Body of pancreas (tissue), 4 donors: Measurements from ENCODE around the gene RBP3. TPM values are rescaled to one million over a fixed set of nuclear protein-coding genes. Genes with fewer than 3 reads are reported as not detected.
"Not testable (repeated sequence)": the region's sequence is repeated elsewhere in the genome, so short reads cannot be mapped to it uniquely, and the experiment has no call there.

Experiments used
- ATAC-seq: fragments of 150-250 bp; one replicate; pipeline ENCODE4 v1.9.1; 2016
- DNase-seq, 4 donors: peaks; one replicate each; pipeline ENCODE4 v3.0.0-alpha.2; 2019
- H3K27ac ChIP-seq, 4 donors: fragments of 200-600 bp; sonication (generic); 1 replicate in 3 of 4; 2 replicates in 1 of 4; pipeline versions ENCODE4 v1.5.1 to v1.6.1; 2016 to 2019; ENCODE audit warnings: mild to moderate bottlenecking in 1 of 4, mixed read lengths in 1 of 4, moderate library complexity in 1 of 4
- H3K27me3 ChIP-seq, 2 donors: fragments of 200-600 bp; sonication (generic); one replicate each; pipeline ENCODE4 v1.6.0; 2016; ENCODE audit warnings: mild to moderate bottlenecking in 1 of 2
- H3K36me3 ChIP-seq, 2 donors: fragments of 200-600 bp; sonication (generic); replicated peaks in 1 of 2; 2 replicates each; pipeline ENCODE4 v1.5.1; 2016; ENCODE audit warnings: low read depth in 2 of 2; ENCODE audit not compliant: insufficient read depth in 1 of 2
- H3K4me1 ChIP-seq: fragments of 200-600 bp; sonication (generic); one replicate; pipeline ENCODE4 v1.6.0; 2016
- H3K4me3 ChIP-seq, 2 donors: fragments of 200-600 bp; sonication (generic); 1 replicate in 1 of 2; 2 replicates in 1 of 2; pipeline ENCODE4 v1.5.1; 2016 to 2019
- H3K9me3 ChIP-seq, 3 donors: fragments of 200-600 bp; sonication (generic); 1 replicate in 2 of 3; 2 replicates in 1 of 3; pipeline ENCODE4 v1.5.1; 2016
- CTCF ChIP-seq, 7 experiments: fragments of 450-650 bp in 4 of 7; fragments of 200-600 bp in 3 of 7; sonication (generic) in 3 of 7; IDR thresholded peaks; one replicate each; pipeline ENCODE4 v1.5.1; 2016 to 2019; ENCODE audit warnings: antibody characterized with exemption in 7 of 7
- POLR2A ChIP-seq, 3 donors: fragments of 450-650 bp; IDR thresholded peaks; one replicate each; pipeline ENCODE4 v1.6.1; 2016; ENCODE audit warnings: antibody characterized with exemption in 3 of 3, mild to moderate bottlenecking in 2 of 3
- WGBS, 2 donors: methylation state at CpG; one replicate each; pipeline ENCODE4 v1.1.5; 2017; 5-methylcytosine and 5-hydroxymethylcytosine counted together
- intact Hi-C: fragments of 100-400 bp; cut with DNase I; formaldehyde crosslinking; loops from one replicate; pipeline ENCODE4 v1.15.1; 2023
- total RNA-seq, 2 donors: library from RNA; depleted of rRNA; stranded (reverse); fragments of >200 nt; gene quantifications; one replicate each; pipeline ENCODE4 v1.1.0, GENCODE V29; 2016

RBP3 gene
- total RNA-seq, 2 donors from 2014 or later, result not detected

- intact Hi-C loops, result loop anchor here (5.0 kb wide), 1 partner anchor 1101 kb away; no protein-coding TSS in a partner anchor
- Histone ChIP-seq H3K27me3 (no peaks in the 10 kb centered on the region), H3K4me3 (no peak overlapping the region), H3K9me3 (no peaks in the 10 kb centered on the region), H3K27ac (no peak overlapping the region), H3K36me3 (no peaks in the 10 kb centered on the region), H3K4me1 (peaks cover 25% of the 10 kb centered on the region)
- TF ChIP-seq CTCF (IDR thresholded peaks at IDR 0.05) (no peak), POLR2A (IDR thresholded peaks at IDR 0.05) (no peak)
- DNase-seq (no peak), ATAC-seq (no peak)
- WGBS, 2 donors, result 23 to 26% methylated on average over 9 of the region's 9 CpGs
Measured at GRCh38 chr10:47383261-47384147, 35.3 kb downstream of the RBP3 start.

- intact Hi-C loops, result loop anchor here (5.0 kb wide), 1 partner anchor 1102 kb away; no protein-coding TSS in a partner anchor
- Histone ChIP-seq H3K4me3 (peak within 1 kb of the TSS; percentile 52 to 76), H3K27me3 (no peaks in the 10 kb centered on the region), H3K27ac (peak within 1 kb of the TSS in 3 of 4 donors; percentile 67 to 72 (median 69)), H3K9me3 (no peaks in the 10 kb centered on the region), H3K36me3 (no peaks in the 10 kb centered on the region), H3K4me1 (peaks cover 25% of the 10 kb centered on the region)
- DNase-seq, result peak; percentile 86 to 91 (median 88)
- TF ChIP-seq CTCF (IDR thresholded peaks at IDR 0.05), result no peak
- TF ChIP-seq POLR2A (IDR thresholded peaks at IDR 0.05), result peak in 2 of 3 donors; percentile 26 to 49
- ATAC-seq, result peak; percentile 97
- WGBS, 2 donors, result 0% methylated on average over 17 to 70 of the region's 75 CpGs
Measured at GRCh38 chr10:47384148-47384921, 36.2 kb downstream of the RBP3 start, which contains the start of gene ZNF488. Gene ZNF488, minus strand, starts transcription at chr10:47384293. Its CDS starts 15,464 bp downstream, at chr10:47368829.

GRCh38 chr10:47386104-47386503 lies 37.9 kb downstream of the RBP3 start:
- H3K27ac ChIP-seq, H3K4me3 ChIP-seq, intact Hi-C loops, H3K9me3 ChIP-seq, H3K36me3 ChIP-seq, H3K27me3 ChIP-seq, DNase-seq, ATAC-seq: not testable (repeated sequence)
- H3K4me1 ChIP-seq, result peaks cover 16% of the 10 kb centered on the region
- 61 to 67% methylated on average over 2 of the region's 2 CpGs for WGBS, 2 donors

- TF ChIP-seq CTCF (IDR thresholded peaks at IDR 0.05), result no peak
- no peak for TF ChIP-seq POLR2A (IDR thresholded peaks at IDR 0.05)
- ATAC-seq, result no peak
- no peak overlapping the region for H3K27ac ChIP-seq
- H3K4me3 ChIP-seq, result no peak overlapping the region
- H3K27me3 ChIP-seq, result no peaks in the 10 kb centered on the region
- H3K4me1 ChIP-seq, result peaks cover 7% of the 10 kb centered on the region
- intact Hi-C loops, result no loop called here
- WGBS, 2 donors, result 91 to 92% methylated on average over 4 of the region's 4 CpGs
- no peaks in the 10 kb centered on the region for H3K36me3 ChIP-seq
- no peak for DNase-seq
- H3K9me3 ChIP-seq, result no peaks in the 10 kb centered on the region
Measured at GRCh38 chr10:47388879-47389278, 40.7 kb downstream of the RBP3 start.

GRCh38 chr10:47389619-47390018 lies 41.5 kb downstream of the RBP3 start:
- intact Hi-C loops, result no loop called here
- Histone ChIP-seq H3K27ac (no peak overlapping the region), H3K36me3 (no peaks in the 10 kb centered on the region), H3K27me3 (no peaks in the 10 kb centered on the region), H3K9me3 (no peaks in the 10 kb centered on the region), H3K4me1 (peaks cover 5% of the 10 kb centered on the region), H3K4me3 (no peak overlapping the region)
- no peak for ATAC-seq
- TF ChIP-seq CTCF (IDR thresholded peaks at IDR 0.05) (no peak), POLR2A (IDR thresholded peaks at IDR 0.05) (no peak)
- no peak for DNase-seq
- 91 to 92% methylated on average over 3 of the region's 3 CpGs for WGBS, 2 donors
